ENCODE measurements around the gene GOPC. TPM values are rescaled to one million over a fixed set of nuclear protein-coding genes. Genes with fewer than 3 reads are reported as not detected.

GOPC gene
- total RNA-seq, 1 donor from 2014 or later: 48.8 TPM

GRCh38 chr6:117573006-117573680 lies 29.2 kb downstream of the GOPC start:
- H3K4me1 Mint-ChIP-seq (ENCODE audit: low read depth): peaks cover 1% of the 10 kb centered on the region

GRCh38 chr6:117568831-117569410 lies 33.4 kb downstream of the GOPC start:
- Mint-ChIP-seq H3K27me3 (no peaks in the 10 kb centered on the region), H3K36me3 (ENCODE audit: insufficient read depth) (peaks cover 21% of the 10 kb centered on the region), H3K4me3 (ENCODE audit: low read depth) (no peak overlapping the region), H3K4me1 (ENCODE audit: low read depth) (peaks cover 1% of the 10 kb centered on the region), H3K27ac (no peak overlapping the region), H3K9me3 (ENCODE audit: low read depth) (no peaks in the 10 kb centered on the region)
- no peak for DNase-seq (ENCODE audit: low spot score, unreplicated experiment)
- TF ChIP-seq CTCF (IDR thresholded peaks at IDR 0.05; ENCODE audit: unreplicated experiment): no peak

More at GRCh38 chr6:117573006-117573680, 29.2 kb downstream of the GOPC start:
- Mint-ChIP-seq H3K36me3 (ENCODE audit: insufficient read depth) (peaks cover 24% of the 10 kb centered on the region), H3K4me3 (ENCODE audit: low read depth) (no peak overlapping the region), H3K27ac (no peak overlapping the region), H3K27me3 (no peaks in the 10 kb centered on the region), H3K9me3 (ENCODE audit: low read depth) (no peaks in the 10 kb centered on the region)
- no peak for DNase-seq (ENCODE audit: low spot score, unreplicated experiment)
- TF ChIP-seq CTCF (IDR thresholded peaks at IDR 0.05; ENCODE audit: unreplicated experiment): no peak

- H3K27ac Mint-ChIP-seq: no peak overlapping the region
- TF ChIP-seq CTCF (IDR thresholded peaks at IDR 0.05; ENCODE audit: unreplicated experiment): no peak
- peaks cover 21% of the 10 kb centered on the region for H3K36me3 Mint-ChIP-seq (ENCODE audit: insufficient read depth)
- H3K4me1 Mint-ChIP-seq (ENCODE audit: low read depth): peaks cover 1% of the 10 kb centered on the region
- H3K9me3 Mint-ChIP-seq (ENCODE audit: low read depth): no peaks in the 10 kb centered on the region
- no peaks in the 10 kb centered on the region for H3K27me3 Mint-ChIP-seq
- no peak for DNase-seq (ENCODE audit: low spot score, unreplicated experiment)
- no peak overlapping the region for H3K4me3 Mint-ChIP-seq (ENCODE audit: low read depth)
Measured at GRCh38 chr6:117568247-117568646, 34.1 kb downstream of the GOPC start.

- Mint-ChIP-seq H3K4me1 (ENCODE audit: low read depth) (no peaks in the 10 kb centered on the region), H3K4me3 (ENCODE audit: low read depth) (no peak overlapping the region), H3K9me3 (ENCODE audit: low read depth) (no peaks in the 10 kb centered on the region), H3K36me3 (ENCODE audit: insufficient read depth) (peaks cover 13% of the 10 kb centered on the region), H3K27ac (no peak overlapping the region), H3K27me3 (no peaks in the 10 kb centered on the region)
- TF ChIP-seq CTCF (IDR thresholded peaks at IDR 0.05; ENCODE audit: unreplicated experiment): no peak
- no peak for DNase-seq (ENCODE audit: low spot score, unreplicated experiment)
Measured at GRCh38 chr6:117564681-117565080, 37.6 kb downstream of the GOPC start.

- H3K27ac Mint-ChIP-seq: peak overlapping the region; percentile 29
- DNase-seq (ENCODE audit: low spot score, unreplicated experiment): no peak
- H3K36me3 Mint-ChIP-seq (ENCODE audit: insufficient read depth): peaks cover 6% of the 10 kb centered on the region
Measured at GRCh38 chr6:117561128-117561527, 41.2 kb downstream of the GOPC start.

More at GRCh38 chr6:117561128-117561527, 41.2 kb downstream of the GOPC start:
- no peaks in the 10 kb centered on the region for H3K4me1 Mint-ChIP-seq (ENCODE audit: low read depth)
- no peak for TF ChIP-seq CTCF (IDR thresholded peaks at IDR 0.05; ENCODE audit: unreplicated experiment)
- H3K9me3 Mint-ChIP-seq (ENCODE audit: low read depth): no peaks in the 10 kb centered on the region
- no peak overlapping the region for H3K4me3 Mint-ChIP-seq (ENCODE audit: low read depth)
- H3K27me3 Mint-ChIP-seq: no peaks in the 10 kb centered on the region

All from progenitor cell of endocrine pancreas (in vitro differentiated cells).